Skeletal muscle tissue (tissue), 5 donors: ENCODE results near the gene MEGF6. TPM values are rescaled to one million over a fixed set of nuclear protein-coding genes. Genes with fewer than 3 reads are reported as not detected.

Source experiments
- H3K27ac ChIP-seq: one replicate; pipeline ENCODE4 v1.7.0; 2013; ENCODE audit warnings: mild to moderate bottlenecking, low read depth, low read length, inconsistent platforms
- H3K27me3 ChIP-seq, 3 donors: one replicate each; pipeline ENCODE4 v1.7.0; 2013; ENCODE audit warnings: low read length in 3 of 3; ENCODE audit not compliant: control insufficient read depth in 3 of 3, insufficient read depth in 3 of 3
- H3K36me3 ChIP-seq, 3 donors: one replicate each; pipeline ENCODE4 v1.7.0; 2013; ENCODE audit warnings: low read length in 3 of 3; ENCODE audit not compliant: control insufficient read depth in 3 of 3, insufficient read depth in 3 of 3
- H3K4me1 ChIP-seq, 3 donors: one replicate each; pipeline ENCODE4 v1.7.0; 2013; ENCODE audit warnings: low read length in 3 of 3, mild to moderate bottlenecking in 3 of 3; ENCODE audit not compliant: control insufficient read depth in 3 of 3, insufficient read depth in 3 of 3
- H3K4me3 ChIP-seq, 3 donors: one replicate each; pipeline ENCODE4 v1.7.0; 2013; ENCODE audit warnings: low read length in 3 of 3
- H3K9ac ChIP-seq, 3 donors: one replicate each; pipeline ENCODE4 v1.7.0; 2013; ENCODE audit warnings: low read length in 3 of 3, mild to moderate bottlenecking in 3 of 3, moderate library complexity in 2 of 3, low read depth in 1 of 3
- H3K9me3 ChIP-seq, 3 donors: one replicate each; pipeline ENCODE4 v1.7.0; 2013; ENCODE audit warnings: low read length in 3 of 3; ENCODE audit not compliant: control insufficient read depth in 3 of 3
- small RNA-seq: library from RNA; depleted of rRNA; stranded (forward); fragments of <200 nt; gene quantifications from one replicate; pipeline ENCODE3, GENCODE V24; 2014
- total RNA-seq: library from RNA; depleted of rRNA; stranded (reverse); fragments of >200 nt; gene quantifications from one replicate; pipeline ENCODE4 v1.2.3, GENCODE V29; 2014
- donor health status: Osteomylitis.

Gene MEGF6
- total RNA-seq, 1 donor from 2014 or later, result 10.4 TPM

GRCh38 chr1:3442901-3443300, 168.4 kb downstream of the MEGF6 start:
- no peaks in the 10 kb centered on the region for H3K4me1 ChIP-seq
- no peak overlapping the region for H3K27ac ChIP-seq
- H3K4me3 ChIP-seq, result no peak overlapping the region
- no peak overlapping the region for H3K9ac ChIP-seq
- no peaks in the 10 kb centered on the region for H3K36me3 ChIP-seq
- H3K9me3 ChIP-seq, result peaks cover 0 to 2% (median 2%) of the 10 kb centered on the region in 3 donors
- H3K27me3 ChIP-seq, result peaks cover 23 to 46% (median 38%) of the 10 kb centered on the region in 3 donors

GRCh38 chr1:3442331-3442730, 169.0 kb downstream of the MEGF6 start:
- H3K9ac ChIP-seq, result no peak overlapping the region
- no peaks in the 10 kb centered on the region for H3K4me1 ChIP-seq
- no peaks in the 10 kb centered on the region for H3K9me3 ChIP-seq
- no peaks in the 10 kb centered on the region for H3K36me3 ChIP-seq
- H3K4me3 ChIP-seq, result no peak overlapping the region
- H3K27me3 ChIP-seq, result peaks cover 21 to 46% (median 39%) of the 10 kb centered on the region in 3 donors
- no peak overlapping the region for H3K27ac ChIP-seq

- no peaks in the 10 kb centered on the region for H3K36me3 ChIP-seq
- no peak overlapping the region for H3K9ac ChIP-seq
- no peaks in the 10 kb centered on the region for H3K4me1 ChIP-seq
- no peak overlapping the region for H3K4me3 ChIP-seq
- no peaks in the 10 kb centered on the region for H3K9me3 ChIP-seq
- H3K27me3 ChIP-seq, result peaks cover 19 to 49% (median 43%) of the 10 kb centered on the region in 3 donors
- no peak overlapping the region for H3K27ac ChIP-seq
Measured at GRCh38 chr1:3441880-3442279, 169.4 kb downstream of the MEGF6 start.

GRCh38 chr1:3441410-3441847, 169.9 kb downstream of the MEGF6 start:
- Histone ChIP-seq H3K4me3 (no peak overlapping the region), H3K9ac (no peak overlapping the region), H3K27ac (no peak overlapping the region), H3K36me3 (no peaks in the 10 kb centered on the region), H3K4me1 (no peaks in the 10 kb centered on the region), H3K9me3 (no peaks in the 10 kb centered on the region), H3K27me3 (peaks cover 19 to 54% (median 48%) of the 10 kb centered on the region in 3 donors)

- Histone ChIP-seq H3K36me3 (no peaks in the 10 kb centered on the region), H3K27me3 (peaks cover 19 to 57% (median 51%) of the 10 kb centered on the region in 3 donors), H3K4me1 (no peaks in the 10 kb centered on the region), H3K4me3 (no peak overlapping the region), H3K9ac (no peak overlapping the region), H3K27ac (no peak overlapping the region), H3K9me3 (no peaks in the 10 kb centered on the region)
Measured at GRCh38 chr1:3440711-3441409, 170.4 kb downstream of the MEGF6 start.

GRCh38 chr1:3440300-3440681, 171.0 kb downstream of the MEGF6 start:
- no peaks in the 10 kb centered on the region for H3K4me1 ChIP-seq
- H3K27ac ChIP-seq, result no peak overlapping the region
- H3K27me3 ChIP-seq, result peaks cover 23 to 57% (median 51%) of the 10 kb centered on the region in 3 donors
- no peak overlapping the region for H3K9ac ChIP-seq
- H3K9me3 ChIP-seq, result no peaks in the 10 kb centered on the region
- no peak overlapping the region for H3K4me3 ChIP-seq
- no peaks in the 10 kb centered on the region for H3K36me3 ChIP-seq

Small RNAs within 50 kb of the gene (small RNA-seq; reads per million reads assigned to genes)
- gene MIR551A, result 0.44 reads per million, percentile 55 among the genes with 10 or more reads in this experiment

Other genes starting within 250 kb of the MEGF6 start
- gene ARHGEF16, start 156.8 kb downstream of the MEGF6 start, total RNA-seq, result 0.52 TPM
- gene TPRG1L, start 13.5 kb upstream of the MEGF6 start, total RNA-seq, result 17.2 TPM
- gene WRAP73, start 38.6 kb upstream of the MEGF6 start, total RNA-seq, result 13.0 TPM
- not detected for gene TP73, start 41.0 kb upstream of the MEGF6 start, total RNA-seq
- gene CCDC27, start 140.9 kb upstream of the MEGF6 start, total RNA-seq, result not detected
- gene SMIM1, start 161.2 kb upstream of the MEGF6 start, total RNA-seq, result 1.6 TPM
- gene LRRC47, start 185.0 kb upstream of the MEGF6 start, total RNA-seq, result 28.7 TPM
- gene CEP104, start 245.7 kb upstream of the MEGF6 start, total RNA-seq, result 26.1 TPM
- 2.1 TPM for gene DFFB, start 246.0 kb upstream of the MEGF6 start, total RNA-seq